ENCODE results near the gene RAX. TPM values are rescaled to one million over a fixed set of nuclear protein-coding genes. Genes with fewer than 3 reads are reported as not detected.

Gene RAX
- total and polyA plus RNA-seq, 2 donors: under 0.01 to 0.05 TPM

GRCh38 chr18:59269563-59270119 is 3.6 kb downstream of the RAX start:
- Histone ChIP-seq H3K27ac (ENCODE audit: low read depth in 1 of 2, low read length in 1 of 2) (no peak overlapping the region), H3K36me3 (ENCODE audit: control insufficient read depth in 2 of 2, insufficient read depth in 2 of 2, low read length in 1 of 2) (no peaks in the 10 kb centered on the region), H3K27me3 (ENCODE audit: control insufficient read depth in 2 of 2, insufficient read depth in 1 of 2, low read length in 1 of 2) (peaks cover 91 to 99% of the 10 kb centered on the region in 2 donors), H3K9me3 (ENCODE audit: control insufficient read depth in 2 of 2, insufficient read depth in 1 of 2, low read length in 1 of 2) (no peaks in the 10 kb centered on the region), H3K4me3 (ENCODE audit: low read length in 2 of 2) (no peak overlapping the region), H3K4me1 (ENCODE audit: control insufficient read depth in 2 of 2, insufficient read depth in 2 of 2, low read length in 2 of 2) (peaks cover 0 to 2% of the 10 kb centered on the region in 2 donors)
- DNase-seq (ENCODE audit: low read depth in 6 of 9, low spot score in 9 of 9): no peak
- 10% methylated on average over 17 of the region's 17 CpGs for WGBS

- H3K4me3 ChIP-seq (ENCODE audit: low read length in 2 of 2): peak overlapping the region in 1 of 2 donors; percentile 15
- no peak overlapping the region for H3K27ac ChIP-seq (ENCODE audit: low read depth in 1 of 2, low read length in 1 of 2)
- no peaks in the 10 kb centered on the region for H3K36me3 ChIP-seq (ENCODE audit: control insufficient read depth in 2 of 2, insufficient read depth in 2 of 2, low read length in 1 of 2)
- H3K4me1 ChIP-seq (ENCODE audit: control insufficient read depth in 2 of 2, insufficient read depth in 2 of 2, low read length in 2 of 2): peaks cover 0 to 2% of the 10 kb centered on the region in 2 donors
- peak in 2 of 9 donors; percentile 5 to 37 for DNase-seq (ENCODE audit: low read depth in 6 of 9, low spot score in 9 of 9)
- H3K9me3 ChIP-seq (ENCODE audit: control insufficient read depth in 2 of 2, insufficient read depth in 1 of 2, low read length in 1 of 2): no peaks in the 10 kb centered on the region
- H3K27me3 ChIP-seq (ENCODE audit: control insufficient read depth in 2 of 2, insufficient read depth in 1 of 2, low read length in 1 of 2): peaks cover 91 to 99% of the 10 kb centered on the region in 2 donors
- 3% methylated on average over 90 of the region's 90 CpGs for WGBS
These were observed 4.3 kb downstream of the RAX start for GRCh38 chr18:59268721-59269562.

GRCh38 chr18:59268127-59268720 is 5.0 kb downstream of the RAX start:
- peaks cover 91 to 99% of the 10 kb centered on the region in 2 donors for H3K27me3 ChIP-seq (ENCODE audit: control insufficient read depth in 2 of 2, insufficient read depth in 1 of 2, low read length in 1 of 2)
- no peak for DNase-seq (ENCODE audit: low read depth in 6 of 9, low spot score in 9 of 9)
- H3K27ac ChIP-seq (ENCODE audit: low read depth in 1 of 2, low read length in 1 of 2): no peak overlapping the region
- H3K4me1 ChIP-seq (ENCODE audit: control insufficient read depth in 2 of 2, insufficient read depth in 2 of 2, low read length in 2 of 2): peaks cover 0 to 2% of the 10 kb centered on the region in 2 donors
- H3K4me3 ChIP-seq (ENCODE audit: low read length in 2 of 2): no peak overlapping the region
- no peaks in the 10 kb centered on the region for H3K9me3 ChIP-seq (ENCODE audit: control insufficient read depth in 2 of 2, insufficient read depth in 1 of 2, low read length in 1 of 2)
- 11% methylated on average over 28 of the region's 28 CpGs for WGBS
- H3K36me3 ChIP-seq (ENCODE audit: control insufficient read depth in 2 of 2, insufficient read depth in 2 of 2, low read length in 1 of 2): no peaks in the 10 kb centered on the region

- Histone ChIP-seq H3K9me3 (ENCODE audit: control insufficient read depth in 2 of 2, insufficient read depth in 1 of 2, low read length in 1 of 2) (no peaks in the 10 kb centered on the region), H3K36me3 (ENCODE audit: control insufficient read depth in 2 of 2, insufficient read depth in 2 of 2, low read length in 1 of 2) (no peaks in the 10 kb centered on the region), H3K27ac (ENCODE audit: low read depth in 1 of 2, low read length in 1 of 2) (no peak overlapping the region), H3K27me3 (ENCODE audit: control insufficient read depth in 2 of 2, insufficient read depth in 1 of 2, low read length in 1 of 2) (peaks cover 87 to 99% of the 10 kb centered on the region in 2 donors), H3K4me3 (ENCODE audit: low read length in 2 of 2) (no peak overlapping the region), H3K4me1 (ENCODE audit: control insufficient read depth in 2 of 2, insufficient read depth in 2 of 2, low read length in 2 of 2) (peaks cover 0 to 2% of the 10 kb centered on the region in 2 donors)
- no peak for DNase-seq (ENCODE audit: low read depth in 6 of 9, low spot score in 9 of 9)
- 4% methylated on average over 41 of the region's 41 CpGs for WGBS
These were observed 5.6 kb downstream of the RAX start for GRCh38 chr18:59267503-59268126.

- no peaks in the 10 kb centered on the region for H3K36me3 ChIP-seq (ENCODE audit: control insufficient read depth in 2 of 2, insufficient read depth in 2 of 2, low read length in 1 of 2)
- no peak overlapping the region for H3K27ac ChIP-seq (ENCODE audit: low read depth in 1 of 2, low read length in 1 of 2)
- no peaks in the 10 kb centered on the region for H3K4me1 ChIP-seq (ENCODE audit: control insufficient read depth in 2 of 2, insufficient read depth in 2 of 2, low read length in 2 of 2)
- H3K4me3 ChIP-seq (ENCODE audit: low read length in 2 of 2): no peak overlapping the region
- no peaks in the 10 kb centered on the region for H3K9me3 ChIP-seq (ENCODE audit: control insufficient read depth in 2 of 2, insufficient read depth in 1 of 2, low read length in 1 of 2)
- peaks cover 81 to 93% of the 10 kb centered on the region in 2 donors for H3K27me3 ChIP-seq (ENCODE audit: control insufficient read depth in 2 of 2, insufficient read depth in 1 of 2, low read length in 1 of 2)
- DNase-seq (ENCODE audit: low read depth in 6 of 9, low spot score in 9 of 9): no peak
- WGBS: 11% methylated on average over 10 of the region's 10 CpGs
These were observed 6.3 kb downstream of the RAX start for GRCh38 chr18:59266886-59267502.

- no peaks in the 10 kb centered on the region for H3K9me3 ChIP-seq (ENCODE audit: control insufficient read depth in 2 of 2, insufficient read depth in 1 of 2, low read length in 1 of 2)
- H3K36me3 ChIP-seq (ENCODE audit: control insufficient read depth in 2 of 2, insufficient read depth in 2 of 2, low read length in 1 of 2): no peaks in the 10 kb centered on the region
- peaks cover 77 to 87% of the 10 kb centered on the region in 2 donors for H3K27me3 ChIP-seq (ENCODE audit: control insufficient read depth in 2 of 2, insufficient read depth in 1 of 2, low read length in 1 of 2)
- WGBS: 25% methylated on average over 1 of the region's 1 CpG
- H3K4me3 ChIP-seq (ENCODE audit: low read length in 2 of 2): no peak overlapping the region
- no peak for DNase-seq (ENCODE audit: low read depth in 6 of 9, low spot score in 9 of 9)
- H3K4me1 ChIP-seq (ENCODE audit: control insufficient read depth in 2 of 2, insufficient read depth in 2 of 2, low read length in 2 of 2): no peaks in the 10 kb centered on the region
- H3K27ac ChIP-seq (ENCODE audit: low read depth in 1 of 2, low read length in 1 of 2): no peak overlapping the region
These were observed 6.8 kb downstream of the RAX start for GRCh38 chr18:59266459-59266858.

GRCh38 chr18:59265974-59266369 is 7.3 kb downstream of the RAX start:
- H3K9me3 ChIP-seq (ENCODE audit: control insufficient read depth in 2 of 2, insufficient read depth in 1 of 2, low read length in 1 of 2): no peaks in the 10 kb centered on the region
- H3K4me3 ChIP-seq (ENCODE audit: low read length in 2 of 2): no peak overlapping the region
- no peak overlapping the region for H3K27ac ChIP-seq (ENCODE audit: low read depth in 1 of 2, low read length in 1 of 2)
- peaks cover 74 to 83% of the 10 kb centered on the region in 2 donors for H3K27me3 ChIP-seq (ENCODE audit: control insufficient read depth in 2 of 2, insufficient read depth in 1 of 2, low read length in 1 of 2)
- 13% methylated on average over 12 of the region's 12 CpGs for whole genome bisulfite sequencing
- no peak for DNase-seq (ENCODE audit: low read depth in 6 of 9, low spot score in 9 of 9)
- no peaks in the 10 kb centered on the region for H3K4me1 ChIP-seq (ENCODE audit: control insufficient read depth in 2 of 2, insufficient read depth in 2 of 2, low read length in 2 of 2)
- H3K36me3 ChIP-seq (ENCODE audit: control insufficient read depth in 2 of 2, insufficient read depth in 2 of 2, low read length in 1 of 2): no peaks in the 10 kb centered on the region

GRCh38 chr18:59265246-59265973 is 7.8 kb downstream of the RAX start:
- H3K27me3 ChIP-seq (ENCODE audit: control insufficient read depth in 2 of 2, insufficient read depth in 1 of 2, low read length in 1 of 2): peaks cover 69 to 77% of the 10 kb centered on the region in 2 donors
- peak in 1 of 9 donors; percentile 31 for DNase-seq (ENCODE audit: low read depth in 6 of 9, low spot score in 9 of 9)
- H3K36me3 ChIP-seq (ENCODE audit: control insufficient read depth in 2 of 2, insufficient read depth in 2 of 2, low read length in 1 of 2): no peaks in the 10 kb centered on the region
- H3K4me3 ChIP-seq (ENCODE audit: low read length in 2 of 2): peak overlapping the region; percentile 16 to 43
- H3K27ac ChIP-seq (ENCODE audit: low read depth in 1 of 2, low read length in 1 of 2): no peak overlapping the region
- H3K9me3 ChIP-seq (ENCODE audit: control insufficient read depth in 2 of 2, insufficient read depth in 1 of 2, low read length in 1 of 2): no peaks in the 10 kb centered on the region
- no peaks in the 10 kb centered on the region for H3K4me1 ChIP-seq (ENCODE audit: control insufficient read depth in 2 of 2, insufficient read depth in 2 of 2, low read length in 2 of 2)
- WGBS: 6% methylated on average over 38 of the region's 38 CpGs

Data from thymus (tissue), 11 donors.